Ascending aorta (tissue), 2 donors: Measurements from ENCODE around the gene SPATA4. TPM values are rescaled to one million over a fixed set of nuclear protein-coding genes. Genes with fewer than 3 reads are reported as not detected.
A peak's percentile ranks its signal among the peaks of the same experiment; 100 is the strongest.

Source experiments
- DNase-seq, 2 donors: peaks; one replicate each; pipeline ENCODE4 v3.0.0-alpha.2; 2019; ENCODE audit warnings: low spot score in 2 of 2
- H3K27ac ChIP-seq, 2 donors: fragments of 200-600 bp; sonication (generic); one replicate each; pipeline ENCODE4 v1.5.1; 2016 to 2017; ENCODE audit warnings: mild to moderate bottlenecking in 1 of 2
- H3K27me3 ChIP-seq: fragments of 200-600 bp; sonication (generic); one replicate; pipeline ENCODE4 v1.5.1; 2017
- H3K36me3 ChIP-seq, 2 donors: fragments of 200-600 bp; sonication (generic); one replicate each; pipeline ENCODE4 v1.5.1; 2016
- H3K4me1 ChIP-seq, 2 donors: fragments of 200-600 bp; sonication (generic); one replicate each; pipeline ENCODE4 v1.5.1; 2016 to 2017; ENCODE audit warnings: mild to moderate bottlenecking in 1 of 2
- H3K4me3 ChIP-seq, 2 donors: fragments of 200-600 bp; sonication (generic); one replicate each; pipeline ENCODE4 v1.5.1; 2016 to 2017; ENCODE audit warnings: mild to moderate bottlenecking in 1 of 2
- H3K9me3 ChIP-seq, 2 donors: fragments of 200-600 bp; sonication (generic); one replicate each; pipeline ENCODE4 v1.5.1; 2016
- CTCF ChIP-seq, 3 experiments: fragments of 200-600 bp in 2 of 3; fragments of 450-650 bp in 1 of 3; sonication (generic) in 2 of 3; IDR thresholded peaks; one replicate each; pipeline ENCODE4 v1.5.1; 2016 to 2019; ENCODE audit warnings: antibody characterized with exemption in 3 of 3, mild to moderate bottlenecking in 1 of 3, moderate library complexity in 1 of 3
- intact Hi-C: fragments of 100-400 bp; cut with DNase I; formaldehyde crosslinking; loops from one replicate; pipeline ENCODE4 v1.15.1; 2023
- total RNA-seq: library from RNA; depleted of rRNA; stranded (reverse); fragments of >200 nt; gene quantifications from one replicate; pipeline ENCODE4 v1.1.0, GENCODE V29; 2016

Gene SPATA4
- total RNA-seq, 1 donor from 2014 or later = not detected

- H3K36me3 ChIP-seq = no peaks in the 10 kb centered on the region
- DNase-seq = no peak
- no peaks in the 10 kb centered on the region for H3K27me3 ChIP-seq
- no peak overlapping the region for H3K4me3 ChIP-seq
- no peak for TF ChIP-seq CTCF (IDR thresholded peaks at IDR 0.05)
- H3K27ac ChIP-seq = peak overlapping the region in 1 of 2 donors; percentile 79
- H3K4me1 ChIP-seq = peaks cover 0 to 8% of the 10 kb centered on the region in 2 donors
- no peaks in the 10 kb centered on the region for H3K9me3 ChIP-seq
- intact Hi-C loops = loop anchor here (1.0 to 5.0 kb wide), 2 partner anchors 10 to 33 kb away; partner anchors contain the start of gene SPATA4
These were observed 10.3 kb downstream of the SPATA4 start for GRCh38 chr4:176185051-176185450.

GRCh38 chr4:176163041-176163440 is 32.3 kb downstream of the SPATA4 start:
- no peak for DNase-seq
- no peaks in the 10 kb centered on the region for H3K36me3 ChIP-seq
- intact Hi-C loops = no loop called here
- H3K4me3 ChIP-seq = no peak overlapping the region
- no peaks in the 10 kb centered on the region for H3K27me3 ChIP-seq
- H3K4me1 ChIP-seq = no peaks in the 10 kb centered on the region
- H3K27ac ChIP-seq = no peak overlapping the region
- H3K9me3 ChIP-seq = no peaks in the 10 kb centered on the region
- no peak for TF ChIP-seq CTCF (IDR thresholded peaks at IDR 0.05)

DNA sequence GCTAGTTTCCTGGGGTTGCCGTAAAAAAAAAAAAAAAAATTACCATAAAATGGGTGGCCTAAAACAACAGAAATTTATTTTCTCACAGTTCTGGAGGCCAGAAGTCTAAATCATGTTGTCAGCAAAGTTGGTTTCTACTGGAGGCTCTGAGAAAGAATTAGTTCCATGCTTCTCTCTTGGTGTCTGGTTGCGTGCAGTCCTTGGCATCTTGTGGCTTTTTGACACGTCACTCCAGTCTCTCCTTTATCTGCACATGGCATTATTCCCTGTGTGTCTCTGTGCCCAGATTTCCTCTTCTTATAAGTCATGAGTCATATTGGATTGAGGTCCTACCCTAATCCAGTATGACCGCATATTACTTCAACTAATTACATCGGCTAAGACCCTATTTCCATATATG is 38.7 kb downstream of the SPATA4 start:
- intact Hi-C loops = no loop called here
- no peaks in the 10 kb centered on the region for H3K36me3 ChIP-seq
- DNase-seq = no peak
- no peak overlapping the region for H3K27ac ChIP-seq
- H3K4me1 ChIP-seq = no peaks in the 10 kb centered on the region
- no peaks in the 10 kb centered on the region for H3K9me3 ChIP-seq
- H3K4me3 ChIP-seq = no peak overlapping the region
- no peaks in the 10 kb centered on the region for H3K27me3 ChIP-seq
- no peak for TF ChIP-seq CTCF (IDR thresholded peaks at IDR 0.05)

GRCh38 chr4:176153124-176153523 is 42.3 kb downstream of the SPATA4 start:
- no peak overlapping the region for H3K4me3 ChIP-seq
- H3K27ac ChIP-seq = no peak overlapping the region
- H3K9me3 ChIP-seq = no peaks in the 10 kb centered on the region
- no peak for TF ChIP-seq CTCF (IDR thresholded peaks at IDR 0.05)
- H3K27me3 ChIP-seq = no peaks in the 10 kb centered on the region
- H3K4me1 ChIP-seq = no peaks in the 10 kb centered on the region
- DNase-seq = no peak
- intact Hi-C loops = loop anchor here (5.0 kb wide), 1 partner anchor 34 kb away; no protein-coding TSS in a partner anchor
- H3K36me3 ChIP-seq = no peaks in the 10 kb centered on the region

GRCh38 chr4:176150704-176151103 is 44.7 kb downstream of the SPATA4 start:
- no peak overlapping the region for H3K4me3 ChIP-seq
- intact Hi-C loops = loop anchor here (1.0 to 5.0 kb wide), 3 partner anchors 37 to 191 kb away; no protein-coding TSS in a partner anchor
- TF ChIP-seq CTCF (IDR thresholded peaks at IDR 0.05) = no peak
- no peaks in the 10 kb centered on the region for H3K4me1 ChIP-seq
- no peak overlapping the region for H3K27ac ChIP-seq
- H3K36me3 ChIP-seq = no peaks in the 10 kb centered on the region
- no peak for DNase-seq
- no peaks in the 10 kb centered on the region for H3K9me3 ChIP-seq
- no peaks in the 10 kb centered on the region for H3K27me3 ChIP-seq

- intact Hi-C loops = loop anchor here (1.0 to 5.0 kb wide), 2 partner anchors 37 to 191 kb away; no protein-coding TSS in a partner anchor
These were observed 45.1 kb downstream of the SPATA4 start for GRCh38 chr4:176150356-176150682.

More at GRCh38 chr4:176150356-176150682, 45.1 kb downstream of the SPATA4 start:
- DNase-seq = no peak
- Histone ChIP-seq H3K36me3 (no peaks in the 10 kb centered on the region), H3K4me1 (no peaks in the 10 kb centered on the region), H3K27ac (no peak overlapping the region), H3K9me3 (no peaks in the 10 kb centered on the region), H3K4me3 (no peak overlapping the region), H3K27me3 (no peaks in the 10 kb centered on the region)
- TF ChIP-seq CTCF (IDR thresholded peaks at IDR 0.05) = peak in 1 of 3 experiments; percentile 54
